Stimulated activated CD4-positive, alpha-beta T cell treated with anti-CD3 and anti-CD28 coated beads, Interleukin-15, amount 100 ng/mL, for 1 hour (primary cell): ENCODE results near the gene CROCC2.

Source experiments
- DNase-seq, 2 donors: peaks; one replicate each; pipeline ENCODE4 v3.0.0-alpha.2; 2020; ENCODE audit warnings: low read depth in 1 of 2, low spot score in 1 of 2

CROCC2 gene

DNA sequence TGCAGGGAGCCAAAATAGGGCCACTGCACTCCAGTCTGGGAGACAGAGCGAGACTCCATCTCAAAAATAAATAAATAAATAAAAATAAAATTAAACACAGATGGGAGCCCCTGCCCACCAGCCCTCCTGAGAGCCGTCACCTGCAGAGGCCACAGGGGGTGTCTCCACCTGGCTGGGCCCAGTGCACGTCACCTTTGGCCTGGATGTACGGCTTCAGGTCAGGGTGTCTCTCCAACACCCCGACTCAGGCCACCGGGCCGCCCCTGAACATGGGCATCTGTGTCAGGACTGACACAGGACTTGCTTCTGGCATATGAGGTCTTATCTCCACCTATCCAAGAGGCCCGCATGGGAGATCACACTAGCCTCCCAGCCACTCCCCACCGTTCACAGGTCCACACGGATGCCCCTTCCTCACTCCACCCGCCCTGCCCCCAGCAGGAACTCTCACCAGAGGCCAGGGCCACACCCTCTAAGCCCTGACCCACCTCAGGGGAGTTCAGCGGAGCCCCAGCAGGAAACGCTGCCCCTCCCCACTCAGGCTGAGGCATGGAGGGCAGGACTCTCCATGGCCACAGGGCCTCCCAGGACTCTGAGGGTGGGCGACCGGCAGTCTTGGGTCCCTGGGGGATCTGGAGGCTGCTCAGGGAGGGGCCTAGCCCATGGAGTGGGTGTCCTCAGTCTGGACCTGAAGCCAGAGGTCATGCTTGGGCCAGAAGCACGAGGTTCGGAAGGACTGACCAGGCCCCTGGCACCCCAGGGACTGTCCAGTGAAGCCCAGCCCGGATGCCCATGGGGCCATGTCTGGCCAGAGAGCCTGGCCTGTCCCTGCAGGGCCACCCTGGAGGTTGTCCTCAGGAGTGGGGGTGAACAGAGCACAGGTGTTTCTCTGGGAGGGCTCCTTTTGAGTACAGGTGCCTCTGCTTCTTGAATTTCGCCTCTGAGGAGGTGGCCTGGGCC lies 1.6 kb upstream of the CROCC2 start:
- DNase-seq, result no peak

DNA sequence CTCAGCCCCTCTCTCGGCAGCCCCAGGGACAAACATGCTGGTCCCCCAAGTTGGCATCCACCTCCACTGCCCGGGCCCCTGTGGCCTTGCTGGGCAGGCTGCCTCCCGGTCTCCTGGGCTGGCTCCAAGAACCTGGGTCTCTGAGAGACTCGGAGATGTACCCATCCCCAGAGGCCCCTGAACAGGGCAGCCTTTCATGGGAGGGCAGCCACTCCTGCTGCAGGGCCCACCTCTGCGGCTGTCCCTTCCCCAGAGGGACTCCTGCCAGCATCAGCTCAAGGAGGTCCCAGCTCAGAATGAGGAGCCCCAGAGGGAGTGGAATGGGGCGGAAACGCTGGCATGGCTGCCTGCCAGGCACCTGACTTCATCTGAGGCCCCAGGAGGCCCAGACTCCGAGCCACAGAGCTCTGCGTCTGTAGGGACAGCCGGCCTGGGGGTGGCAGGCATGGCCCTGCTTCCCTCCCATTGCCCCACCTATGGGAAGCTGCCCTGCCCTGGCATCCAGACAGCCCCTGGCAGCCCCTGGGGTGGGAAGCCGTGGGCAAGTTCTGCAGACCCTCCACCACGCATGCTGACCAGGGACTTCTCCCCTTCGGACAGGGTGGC lies 857 bp upstream of the CROCC2 start:
- DNase-seq, result no peak

DNA sequence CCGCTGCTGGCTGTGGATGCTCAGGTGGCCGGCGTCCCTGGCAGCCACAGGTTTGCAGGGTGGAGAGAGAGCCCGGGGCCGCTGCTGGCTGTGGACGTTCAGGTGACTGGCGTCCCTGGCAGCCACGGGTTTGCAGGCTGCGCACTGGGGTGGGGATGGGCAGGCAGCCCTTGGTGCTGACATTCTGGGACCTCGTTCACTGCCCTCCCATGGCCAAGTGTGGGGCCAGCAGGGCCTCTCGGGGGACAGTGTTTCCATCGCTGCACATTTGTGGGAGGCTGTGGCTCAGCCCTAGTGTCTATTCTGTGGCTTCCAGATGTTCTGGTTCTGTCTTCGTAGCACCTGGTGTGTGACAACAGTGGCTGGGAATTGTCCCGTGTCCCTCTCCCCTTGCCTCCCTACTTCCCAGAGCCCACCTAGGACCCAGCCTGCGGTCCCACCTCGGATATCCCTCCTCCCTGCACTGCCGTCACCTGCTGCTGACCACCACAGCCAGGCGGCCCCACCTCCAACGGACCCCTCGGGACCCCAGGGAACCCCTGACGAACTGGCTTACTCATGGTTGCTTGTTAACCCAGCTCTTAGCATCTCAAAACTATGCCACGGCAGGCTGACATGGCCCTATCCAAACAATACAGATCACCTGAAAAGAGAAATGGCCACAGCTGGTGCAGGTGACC lies 915 bp downstream of the CROCC2 start:
- DNase-seq, result no peak

DNA sequence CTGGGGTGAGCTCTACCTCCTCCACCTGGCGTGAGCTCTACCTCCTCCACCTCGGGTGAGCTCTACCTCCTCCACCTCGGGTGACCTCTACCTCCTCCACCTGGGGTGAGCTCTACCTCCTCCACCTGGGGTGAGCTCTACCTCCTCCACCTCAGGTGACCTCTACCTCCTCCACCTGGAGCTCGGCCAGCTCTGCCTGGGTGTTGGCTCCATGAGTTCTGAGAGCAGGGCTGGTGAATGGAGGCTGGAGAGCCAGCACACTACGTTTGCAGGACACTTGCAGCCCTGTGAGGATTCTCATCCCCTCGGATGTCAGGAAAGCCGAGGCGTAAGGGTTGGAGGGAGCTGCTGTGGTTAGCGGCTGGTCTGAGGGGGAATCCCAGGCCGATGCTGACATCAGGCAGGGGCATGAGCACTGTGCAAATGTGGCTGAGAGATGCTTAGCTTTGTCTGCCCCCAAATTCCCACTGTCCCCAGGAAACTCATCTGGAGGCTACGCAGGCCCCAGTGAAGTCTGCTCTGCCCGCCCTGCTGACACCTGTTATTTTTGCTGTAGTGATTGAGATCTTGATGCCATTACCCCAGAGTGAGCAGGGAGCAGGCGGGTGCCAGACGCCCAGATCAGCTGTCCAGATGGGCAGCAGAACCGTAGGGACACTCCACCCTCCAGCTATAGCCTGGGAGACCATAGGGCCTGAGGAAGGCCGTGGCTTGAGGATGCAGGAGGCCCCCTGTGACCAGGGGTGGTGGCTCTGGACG lies 3.3 kb downstream of the CROCC2 start:
- no peak for DNase-seq

DNA sequence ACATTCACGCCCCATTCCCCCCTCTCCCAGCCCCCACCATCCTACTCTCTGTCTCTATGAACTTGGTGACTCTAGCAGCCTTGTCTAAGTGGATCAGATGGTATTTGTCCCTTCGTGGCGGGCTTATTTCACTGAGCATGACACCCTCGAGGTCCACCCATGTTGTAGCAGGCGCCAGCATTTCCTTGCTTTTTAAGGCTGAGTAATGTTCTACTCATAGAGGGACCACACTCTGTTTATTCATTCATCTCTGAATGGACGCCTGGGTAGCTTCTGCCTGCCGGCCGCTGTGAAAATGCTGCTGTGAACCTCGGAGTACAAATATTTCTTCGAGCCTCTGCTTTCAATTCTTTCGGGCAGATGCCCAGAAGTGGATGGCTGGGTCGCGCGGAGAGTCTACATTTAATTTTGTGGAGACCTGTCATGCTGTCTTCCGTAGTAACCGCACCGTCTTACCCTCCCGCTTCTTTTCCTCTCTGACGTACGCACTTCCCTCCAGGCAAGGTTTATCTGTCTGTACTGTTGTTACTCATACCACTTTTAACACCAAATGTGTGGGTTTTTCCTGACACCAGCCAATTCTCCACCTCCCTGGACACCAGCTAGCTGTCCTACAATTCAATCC lies 5.6 kb downstream of the CROCC2 start:
- DNase-seq, result no peak

DNA sequence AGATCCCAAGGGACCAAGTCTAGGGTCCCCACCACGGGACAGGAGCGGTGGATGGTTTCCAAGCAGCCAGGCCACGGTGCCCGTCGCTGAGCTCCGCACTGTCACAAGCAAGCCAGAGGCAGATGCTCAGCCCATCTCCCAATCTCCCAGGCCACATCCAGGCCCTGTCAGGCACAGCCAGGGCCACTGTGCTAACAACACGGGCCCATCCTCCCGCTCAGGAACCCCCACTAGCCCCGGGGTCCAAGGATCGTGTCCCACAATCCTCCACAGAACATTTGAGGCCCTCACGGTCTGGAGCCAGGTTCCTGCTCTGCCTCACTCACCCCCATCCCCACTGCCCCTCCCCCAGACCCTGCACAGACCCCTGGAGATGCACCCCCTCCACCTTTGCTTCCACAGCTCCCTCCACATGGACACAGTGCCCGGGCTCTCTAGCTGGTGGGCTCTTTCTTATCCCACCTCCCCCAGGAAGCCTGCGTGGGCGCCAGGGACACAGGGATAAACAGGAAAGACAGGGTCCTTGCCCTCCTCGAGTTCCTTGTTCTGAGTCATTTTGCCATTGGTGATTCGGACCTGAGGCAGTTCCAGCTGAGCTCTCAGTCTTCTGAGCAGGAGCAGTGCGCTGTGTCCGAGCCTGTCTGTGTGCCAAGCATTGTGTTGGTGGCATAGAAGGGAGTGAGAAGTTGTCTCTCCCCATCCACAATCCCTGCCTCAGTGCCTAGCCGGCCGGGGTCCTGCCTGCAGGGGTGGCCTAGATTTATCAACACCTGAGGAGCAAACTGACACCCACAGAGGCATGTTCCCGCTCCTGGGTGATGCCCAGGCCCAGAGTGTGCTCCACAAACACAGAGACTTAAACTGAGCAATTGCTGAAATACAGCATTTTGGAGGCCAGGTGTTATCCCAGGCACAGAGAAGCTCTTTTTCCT lies 7.0 kb downstream of the CROCC2 start:
- DNase-seq, result no peak

DNA sequence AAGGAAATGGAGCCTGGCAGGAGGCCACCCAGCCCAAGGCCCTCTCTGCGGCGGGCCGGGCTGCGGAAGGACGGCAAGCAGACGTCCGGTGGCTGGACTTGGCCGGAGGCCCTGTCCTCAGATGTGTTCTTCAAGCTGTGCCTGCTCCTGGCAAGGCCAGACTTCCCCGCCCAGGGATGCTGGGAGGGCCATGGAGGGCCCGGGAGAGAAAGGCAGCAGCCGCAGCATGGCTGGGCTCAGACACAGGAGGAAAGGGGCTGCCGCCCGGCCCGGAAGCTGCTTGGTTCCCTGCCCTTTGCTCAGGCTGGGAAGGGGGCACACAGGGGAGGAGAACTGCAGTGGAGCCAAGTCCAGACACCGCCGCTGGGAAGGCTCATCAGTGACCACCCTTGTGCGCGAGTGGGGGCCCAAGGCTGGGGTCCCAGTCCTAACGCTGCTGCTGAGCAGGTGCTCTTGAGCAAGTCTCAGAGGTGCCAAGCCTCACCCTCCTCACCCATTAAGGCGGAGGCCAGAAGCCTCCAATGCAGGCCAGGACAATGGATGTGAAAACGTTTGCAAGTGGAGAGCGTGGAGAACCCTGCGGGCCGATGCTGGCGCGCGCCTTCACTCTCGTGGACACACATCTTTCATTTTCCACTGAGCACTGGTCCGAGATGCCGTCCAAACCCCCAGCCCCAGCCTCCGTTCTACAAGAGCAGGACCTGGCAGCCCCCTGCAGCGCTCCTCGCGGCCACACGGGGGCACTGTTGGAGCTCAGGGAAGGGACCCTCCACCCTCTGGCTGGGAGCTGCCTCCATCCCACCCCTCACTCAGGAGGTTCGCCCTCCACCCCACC lies 7.9 kb downstream of the CROCC2 start:
- DNase-seq, result peak; percentile 34 to 54

DNA sequence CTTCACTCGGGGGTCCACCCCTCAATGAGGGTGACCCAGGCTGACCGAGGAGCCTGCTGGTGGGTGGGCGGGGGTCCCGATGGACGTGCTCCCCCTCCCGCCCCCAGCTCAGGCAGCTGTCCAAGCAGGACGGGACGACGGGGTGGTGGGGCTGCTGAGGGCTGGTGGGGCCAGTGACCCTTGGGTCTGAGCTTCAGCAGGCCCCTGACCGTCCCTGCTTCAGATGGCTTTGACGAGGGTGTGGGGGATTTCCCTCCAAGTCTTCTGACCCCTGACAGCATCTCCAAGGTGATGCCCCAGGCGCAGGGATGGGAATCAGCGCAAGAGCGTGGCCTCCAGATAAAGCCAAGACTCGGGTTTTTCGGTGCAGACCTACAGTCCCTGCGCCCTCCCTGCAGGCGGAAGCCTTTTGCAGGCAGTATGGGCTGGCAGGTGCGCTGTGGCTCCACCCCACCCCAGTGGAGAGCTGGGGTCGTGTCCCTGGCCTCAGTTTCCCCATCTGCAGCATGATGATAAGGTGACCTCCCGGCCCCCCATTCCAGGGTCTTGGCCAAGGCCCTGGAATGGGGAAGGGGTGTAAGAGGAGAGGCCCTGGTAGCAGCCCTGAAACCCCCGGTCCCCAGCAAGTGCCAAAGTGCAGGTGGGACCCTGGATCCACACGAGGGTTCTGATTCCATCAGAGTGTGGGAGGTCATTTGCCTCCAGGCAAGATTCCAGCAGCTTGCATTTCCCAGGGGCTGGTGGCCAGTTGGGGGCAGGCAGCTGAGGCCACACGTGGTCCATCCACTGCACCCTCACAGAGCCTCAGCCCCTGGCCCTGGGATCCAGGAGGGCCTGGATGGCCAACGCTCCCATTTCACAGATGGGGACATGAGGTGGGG lies 8.7 kb downstream of the CROCC2 start:
- no peak for DNase-seq

DNA sequence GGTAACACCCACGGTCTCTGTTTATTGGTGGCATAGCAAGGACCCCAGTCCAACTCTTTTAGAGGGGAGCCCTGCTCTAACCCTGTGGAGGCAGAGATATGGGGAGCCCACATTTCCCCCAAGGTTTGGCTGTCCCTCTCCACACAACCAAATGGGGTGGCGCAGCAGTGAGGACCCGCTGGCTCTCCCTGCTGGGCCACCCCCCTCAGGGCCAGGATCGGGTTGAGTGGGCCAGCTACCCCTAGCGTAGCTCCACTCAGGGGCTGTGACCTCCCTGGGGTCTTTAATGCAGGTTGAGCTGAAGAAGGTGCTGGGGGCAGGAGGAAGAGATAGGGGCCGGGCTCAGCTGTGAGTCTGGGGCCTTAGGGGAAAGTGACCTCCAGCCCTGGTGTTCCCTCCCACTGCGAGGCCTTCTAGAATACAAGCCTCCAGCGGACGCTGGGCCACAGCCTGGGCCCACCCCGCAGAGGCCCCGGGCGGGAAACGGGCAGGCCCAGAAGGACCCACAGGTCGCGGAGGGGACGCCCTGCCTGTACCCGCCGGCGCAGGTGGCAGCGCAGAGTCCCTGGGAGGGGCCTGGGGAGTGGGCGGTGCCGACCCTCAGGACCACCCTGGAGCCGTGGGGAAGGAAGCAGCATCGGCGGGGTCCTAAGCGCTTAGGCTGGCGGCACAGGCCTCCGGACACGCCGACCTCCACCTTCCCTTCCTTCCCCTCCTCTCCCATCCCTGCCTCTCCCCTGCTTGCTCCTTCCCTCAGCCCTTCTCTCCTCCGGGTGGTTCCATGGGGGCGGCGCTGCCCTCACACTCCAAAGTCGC lies 9.6 kb downstream of the CROCC2 start:
- DNase-seq, result no peak

DNA sequence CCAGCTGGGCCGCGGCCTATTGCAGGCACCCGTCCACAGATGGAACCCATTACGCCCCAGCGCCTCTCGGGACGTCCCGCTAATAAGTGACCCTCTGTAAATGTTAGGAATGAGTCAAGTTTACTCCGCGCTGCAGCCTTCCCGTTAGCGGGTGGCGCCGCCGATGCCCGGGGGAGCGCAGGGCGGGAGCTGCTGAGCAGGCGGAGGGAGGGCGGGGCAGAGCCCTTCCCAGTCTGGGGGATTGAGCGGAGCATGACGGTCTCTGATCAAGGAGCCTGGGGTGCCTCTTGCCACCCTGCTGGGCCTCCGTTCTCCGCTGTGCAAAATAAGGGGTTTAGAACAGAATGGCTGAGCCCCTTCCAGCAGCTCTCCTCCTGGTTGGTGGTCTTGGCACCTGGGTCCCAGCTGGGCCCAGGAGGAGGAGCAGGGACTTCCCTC lies 10.5 kb downstream of the CROCC2 start:
- no peak for DNase-seq

DNA sequence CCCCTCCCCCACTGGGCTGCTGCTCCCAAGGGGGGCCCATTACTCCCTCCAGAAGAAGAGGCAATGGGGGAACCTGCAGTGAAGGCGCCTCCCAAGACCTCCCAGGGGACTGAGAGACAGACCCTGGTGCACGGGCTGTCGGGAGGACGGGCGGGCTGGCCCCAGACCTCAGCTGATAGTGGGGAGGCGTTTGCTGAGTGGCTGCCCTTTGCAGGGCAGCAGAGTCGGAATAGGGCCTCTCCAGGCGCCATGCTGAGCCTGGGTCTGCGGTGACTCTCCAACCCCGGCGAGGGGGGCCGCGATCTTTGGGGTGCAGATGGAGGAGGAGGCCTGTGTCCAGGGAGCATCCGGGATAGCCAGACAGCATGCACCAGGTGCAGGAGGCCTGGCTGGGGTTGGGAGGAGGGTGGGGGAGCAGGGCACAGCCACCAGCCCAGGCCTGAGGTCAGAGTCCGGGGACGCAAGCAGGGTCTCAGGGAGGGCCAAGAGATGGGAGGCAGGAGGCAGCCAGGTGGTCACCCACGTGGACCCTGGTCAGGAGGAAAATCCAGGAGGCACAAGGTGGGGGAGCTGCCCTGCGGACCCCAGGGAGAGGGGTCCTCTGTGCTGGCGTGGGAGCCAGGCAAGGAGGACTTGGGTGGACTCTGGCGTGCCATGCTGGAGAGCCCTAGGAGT lies 11.0 kb downstream of the CROCC2 start:
- DNase-seq, result no peak

DNA sequence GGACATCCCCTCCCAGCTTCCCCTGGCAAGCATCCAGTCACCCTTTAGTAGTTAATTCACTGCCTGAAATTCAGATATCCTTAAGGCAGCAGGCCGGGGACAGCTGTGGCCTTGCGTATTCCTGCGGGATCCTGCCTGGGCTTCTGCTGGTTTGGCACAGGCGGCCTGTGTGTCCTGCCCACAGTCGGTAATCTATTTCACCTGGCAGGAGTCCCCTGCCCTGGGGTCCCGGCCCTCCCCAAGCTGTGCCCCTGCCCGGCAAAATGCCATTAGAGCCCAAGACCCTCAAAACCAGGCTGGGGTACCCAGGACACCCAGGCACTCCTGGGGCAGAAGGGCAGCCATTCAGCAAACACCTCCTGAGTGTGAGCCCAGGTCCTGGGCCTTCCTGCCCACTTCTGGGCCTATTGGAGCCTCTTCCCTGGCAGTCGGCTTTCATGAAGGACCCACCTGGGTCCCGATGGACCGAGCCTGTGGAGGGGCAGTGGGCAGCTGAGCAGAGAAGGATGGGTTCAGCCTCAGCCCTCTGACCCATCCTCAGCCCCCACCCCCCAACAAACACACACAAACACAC lies 11.6 kb downstream of the CROCC2 start:
- no peak for DNase-seq

DNA sequence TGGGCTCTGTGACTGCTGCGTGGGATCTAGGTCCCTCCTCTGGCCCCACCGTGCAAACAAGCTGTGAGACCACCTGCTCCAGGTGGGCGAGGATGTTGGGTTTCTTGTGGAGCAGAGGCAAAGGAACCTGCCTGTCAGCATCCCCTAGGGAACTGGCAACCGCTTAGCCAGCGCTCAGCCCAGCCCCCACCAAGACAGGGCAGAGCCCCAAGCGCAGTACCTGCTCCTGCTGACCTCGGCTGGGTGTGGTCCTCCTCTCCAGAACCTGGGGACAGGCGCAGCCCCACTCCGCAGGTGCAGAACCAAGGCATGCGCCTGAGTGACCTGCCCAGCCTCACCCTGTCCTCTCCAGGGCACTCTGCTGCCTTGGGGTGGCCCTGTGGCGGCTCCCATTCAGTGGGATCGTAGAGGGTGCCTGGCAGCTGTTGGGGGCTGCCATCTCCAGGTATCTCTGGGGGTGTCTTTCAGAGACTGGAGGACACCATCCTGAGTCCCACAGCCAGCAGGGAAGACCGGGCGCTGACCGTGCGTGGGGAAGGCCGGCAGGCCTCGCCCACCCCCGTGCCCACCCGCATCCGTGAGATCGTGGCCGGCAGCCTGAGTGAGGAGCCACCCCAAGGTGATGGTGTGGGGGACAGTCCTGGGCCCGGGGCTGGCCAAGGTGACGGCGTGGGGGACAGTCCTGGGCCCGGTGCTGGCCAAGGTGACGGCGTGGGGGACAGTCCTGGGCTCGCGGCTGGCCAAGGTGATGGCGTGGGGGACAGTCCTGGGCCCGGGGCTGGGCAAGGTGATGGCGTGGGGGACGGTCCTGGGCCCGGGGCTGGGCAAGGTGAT lies 12.3 kb downstream of the CROCC2 start:
- no peak for DNase-seq

DNA sequence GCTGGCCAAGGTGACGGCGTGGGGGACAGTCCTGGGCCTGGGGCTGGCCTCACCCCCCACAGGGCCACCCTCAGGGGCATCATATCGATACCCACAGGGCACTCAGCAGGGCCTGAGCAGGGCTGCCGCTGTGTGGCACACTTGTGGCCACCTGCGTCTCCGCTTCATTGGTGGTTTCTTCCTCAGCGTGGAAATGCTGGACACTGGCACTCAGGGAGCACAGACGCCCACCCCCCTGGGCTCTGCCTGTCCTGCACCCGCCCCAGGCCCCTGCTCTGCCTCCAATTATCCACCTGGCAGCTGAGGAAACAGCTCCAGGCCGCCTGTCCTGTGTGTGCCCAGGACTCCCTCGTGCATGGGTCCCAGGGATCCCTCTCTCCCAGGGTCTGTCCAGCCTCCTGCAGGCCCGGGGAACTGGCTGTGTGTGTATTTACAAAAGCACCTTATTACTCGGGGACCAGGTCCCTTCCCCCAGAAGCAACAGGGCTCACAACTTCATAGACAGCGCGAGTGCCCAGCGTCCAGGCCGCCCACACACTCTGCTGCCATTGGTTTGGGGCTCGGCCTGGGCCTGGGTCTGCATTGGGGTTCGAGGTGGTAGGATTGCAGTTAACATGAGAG lies 13.1 kb downstream of the CROCC2 start:
- DNase-seq, result no peak
